Frontal cortex (tissue), 4 donors: ENCODE measurements around the gene PDP2. TPM values are rescaled to one million over a fixed set of nuclear protein-coding genes. Genes with fewer than 3 reads are reported as not detected.
"Not testable (repeated sequence)": the region's sequence is repeated elsewhere in the genome, so short reads cannot be mapped to it uniquely, and the experiment has no call there.

Experiments used
- DNase-seq, 2 donors: peaks; one replicate each; pipeline ENCODE4 v3.0.0; 2012; ENCODE audit warnings: low spot score in 2 of 2
- FAIRE-seq: peaks from 2 replicates; lab custom pipeline; 2012; peaks lifted over from hg19 to GRCh38; lab: Jason Lieb, UNC
- total RNA-seq: library from RNA; depleted of rRNA; stranded (reverse); fragments of >200 nt; gene quantifications from one replicate; pipeline ENCODE4 v1.2.3, GENCODE V29; 2014
- donor health status: control.
- donor health status: control.
- donor health status: control.

PDP2 gene
- total RNA-seq, 1 donor from 2014 or later: 8.6 TPM

DNA sequence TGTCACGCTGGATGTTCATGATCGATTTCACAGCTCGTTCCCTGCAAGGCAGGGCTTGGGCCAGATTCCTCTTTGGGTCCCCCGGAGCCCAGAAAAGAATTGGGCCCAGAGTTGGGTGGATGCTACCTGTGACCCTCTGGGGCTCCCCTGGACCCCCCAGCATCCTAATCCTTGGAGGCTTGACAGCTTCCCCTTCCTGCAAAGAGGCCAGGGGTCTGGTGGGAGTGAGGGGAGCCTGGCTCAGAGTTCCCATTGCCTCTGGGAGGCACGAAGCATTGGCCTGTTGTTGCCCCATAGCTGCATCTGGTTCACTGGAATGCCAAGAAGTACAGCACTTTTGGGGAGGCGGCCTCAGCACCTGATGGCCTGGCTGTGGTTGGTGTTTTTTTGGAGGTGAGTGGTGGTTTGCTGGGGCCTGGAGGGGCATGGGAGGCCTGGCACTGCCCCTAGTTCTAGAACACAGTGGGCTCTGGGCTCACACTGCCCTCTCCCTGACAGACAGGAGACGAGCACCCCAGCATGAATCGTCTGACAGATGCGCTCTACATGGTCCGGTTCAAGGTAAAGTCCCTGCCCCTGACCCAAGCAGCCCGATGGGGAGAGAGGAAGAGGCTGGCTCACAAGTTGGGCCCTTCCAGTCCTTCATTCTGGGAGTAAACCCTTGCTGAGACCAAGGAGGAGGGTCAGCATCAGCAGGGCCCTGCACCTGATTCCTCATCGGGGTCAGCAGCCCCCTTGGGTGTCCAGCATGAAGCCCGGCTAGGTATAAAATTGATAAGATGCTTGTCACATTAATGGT lies 28.9 kb upstream of the PDP2 start:
- DNase-seq (no peak), FAIRE-seq (no peak)

DNA sequence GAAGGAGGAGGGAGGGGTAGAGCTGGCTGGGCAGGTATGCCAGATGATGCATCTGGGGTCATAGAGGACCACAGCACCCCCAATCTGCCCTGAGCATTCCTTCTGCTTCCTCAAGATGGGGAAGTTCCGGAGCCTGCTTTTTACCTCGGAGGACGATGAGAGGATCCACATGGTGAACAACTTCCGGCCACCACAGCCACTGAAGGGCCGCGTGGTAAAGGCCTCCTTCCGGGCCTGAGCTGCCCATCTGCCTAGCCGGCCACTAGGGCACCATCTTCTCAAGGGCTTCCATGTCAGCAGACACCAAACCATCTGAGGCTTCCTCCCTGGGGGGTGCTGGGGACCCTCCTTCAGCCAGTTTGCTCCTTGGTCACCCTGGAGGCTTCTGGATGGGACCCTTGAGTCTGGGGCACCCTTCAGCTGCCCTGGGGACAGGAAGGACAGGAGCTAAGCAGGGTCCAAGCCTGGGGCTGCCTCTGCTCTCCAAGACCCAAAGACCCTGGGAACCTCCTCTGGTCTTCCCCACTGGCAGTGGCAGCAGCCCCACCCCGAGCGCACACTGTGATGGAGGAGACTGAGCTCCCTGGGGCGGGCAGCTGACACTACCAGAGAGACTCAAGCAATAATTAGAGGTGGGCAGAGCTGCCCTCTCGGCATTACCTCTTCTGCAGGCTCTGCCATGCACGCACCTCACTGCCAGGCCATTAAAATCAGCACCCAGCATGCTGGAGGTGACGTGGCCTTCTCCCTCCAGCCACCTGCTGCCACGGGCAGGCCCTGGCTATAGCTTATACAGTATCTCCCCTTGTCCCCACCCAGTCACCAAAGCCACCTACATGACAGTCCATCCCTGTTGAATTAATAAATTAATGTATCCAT lies 26.8 kb upstream of the PDP2 start:
- no peak for FAIRE-seq

DNA sequence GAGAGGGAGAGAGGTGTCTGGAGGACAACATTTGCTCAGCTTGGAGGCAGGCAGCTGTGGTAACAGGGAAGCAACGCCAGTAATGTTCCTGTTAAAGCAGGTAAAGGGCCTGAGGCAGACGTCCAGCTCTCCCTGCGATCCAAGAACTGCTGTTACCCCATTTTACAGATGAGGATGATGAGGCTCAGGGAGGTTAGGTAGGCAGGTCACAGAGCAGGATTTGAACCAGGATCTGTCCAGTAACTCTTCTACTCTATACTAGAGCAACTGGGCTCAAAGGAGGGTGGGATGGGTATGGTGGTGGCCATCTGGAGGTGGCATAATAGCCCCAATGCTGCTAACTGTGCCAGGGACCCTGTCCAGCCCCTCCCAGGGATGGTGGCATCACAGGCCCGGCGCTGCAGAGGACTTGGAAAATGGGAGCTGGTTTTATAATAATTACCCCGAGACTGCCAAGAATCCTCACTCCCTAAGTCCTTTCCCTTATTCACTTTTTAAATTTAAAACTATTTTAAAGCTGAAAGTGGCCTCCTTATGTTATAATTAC lies 24.1 kb upstream of the PDP2 start:
- DNase-seq: no peak
- no peak for FAIRE-seq

More for the DNA sequence above, 26.8 kb upstream of the PDP2 start:
- no peak for DNase-seq

DNA sequence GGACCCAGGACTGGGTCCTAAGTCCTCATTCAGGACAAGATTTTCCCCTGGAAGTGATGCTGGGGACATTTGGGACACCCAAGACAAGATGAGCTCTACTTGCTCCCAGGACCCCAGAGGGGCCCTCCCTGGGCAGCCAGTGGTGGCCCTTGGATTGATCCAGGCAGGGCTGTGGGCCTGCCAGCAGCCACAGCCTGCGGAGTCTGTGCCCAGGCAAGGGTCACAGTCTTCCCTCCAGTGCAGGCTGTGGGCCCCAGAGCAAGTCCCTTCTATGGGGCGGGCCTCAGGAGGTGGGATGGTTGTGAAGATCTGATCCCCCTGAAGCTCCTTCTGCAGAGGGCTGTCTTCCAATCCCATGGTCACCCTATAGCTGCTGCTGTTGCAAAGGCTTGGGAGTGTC lies 23.5 kb upstream of the PDP2 start:
- FAIRE-seq (no peak), DNase-seq (no peak)

DNA sequence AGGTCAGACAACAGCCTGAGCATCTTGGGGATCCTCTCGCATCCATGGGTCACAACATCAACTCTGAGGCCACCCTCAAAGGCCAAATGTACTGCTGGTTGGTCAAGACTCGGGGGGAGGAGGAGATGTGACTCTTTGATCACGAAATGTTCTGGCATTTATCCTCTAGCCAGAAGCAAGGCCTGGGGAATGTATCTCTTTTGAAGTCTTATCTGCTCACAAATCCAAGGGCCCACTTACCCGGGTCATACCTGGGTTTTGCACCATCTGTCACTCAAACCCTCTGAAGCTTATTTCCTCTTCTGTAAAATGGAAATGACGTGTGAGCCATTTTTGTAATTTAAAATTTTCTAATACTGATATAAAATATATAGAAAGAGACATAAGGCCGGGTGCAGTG lies 22.9 kb upstream of the PDP2 start:
- no peak for DNase-seq
- FAIRE-seq: no peak

DNA sequence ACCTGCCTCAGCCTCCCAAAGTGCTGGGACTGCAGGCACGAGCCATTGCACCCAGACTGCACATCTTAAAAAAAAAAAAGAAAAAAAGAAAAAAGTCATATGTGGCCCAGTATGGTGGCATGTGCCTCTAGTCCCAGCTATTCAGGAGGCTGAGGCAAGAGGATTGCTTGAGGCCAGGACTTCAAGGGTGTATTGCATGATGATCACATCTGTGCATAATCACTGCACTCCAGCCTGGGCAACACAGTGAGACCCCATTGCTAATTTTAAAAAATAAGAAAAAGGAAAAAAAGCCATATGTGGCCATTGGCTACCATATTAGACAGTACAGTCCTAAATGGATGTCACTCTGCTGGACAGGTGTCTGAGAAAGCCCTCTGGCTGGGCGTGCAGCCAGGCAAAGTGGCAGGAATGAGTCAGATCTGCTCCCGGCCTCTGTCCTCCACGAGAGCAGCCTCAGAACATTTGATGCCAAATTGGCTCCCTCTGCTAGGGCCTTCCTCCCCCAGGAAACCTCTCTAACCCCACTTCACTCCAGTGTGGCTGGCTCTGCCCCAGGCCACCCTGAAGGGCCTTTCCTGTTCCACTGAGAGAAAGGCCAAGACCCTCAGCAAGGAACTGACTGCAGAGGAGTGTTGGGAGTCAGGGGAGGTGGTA lies 21.4 kb upstream of the PDP2 start:
- DNase-seq: no peak
- no peak for FAIRE-seq

DNA sequence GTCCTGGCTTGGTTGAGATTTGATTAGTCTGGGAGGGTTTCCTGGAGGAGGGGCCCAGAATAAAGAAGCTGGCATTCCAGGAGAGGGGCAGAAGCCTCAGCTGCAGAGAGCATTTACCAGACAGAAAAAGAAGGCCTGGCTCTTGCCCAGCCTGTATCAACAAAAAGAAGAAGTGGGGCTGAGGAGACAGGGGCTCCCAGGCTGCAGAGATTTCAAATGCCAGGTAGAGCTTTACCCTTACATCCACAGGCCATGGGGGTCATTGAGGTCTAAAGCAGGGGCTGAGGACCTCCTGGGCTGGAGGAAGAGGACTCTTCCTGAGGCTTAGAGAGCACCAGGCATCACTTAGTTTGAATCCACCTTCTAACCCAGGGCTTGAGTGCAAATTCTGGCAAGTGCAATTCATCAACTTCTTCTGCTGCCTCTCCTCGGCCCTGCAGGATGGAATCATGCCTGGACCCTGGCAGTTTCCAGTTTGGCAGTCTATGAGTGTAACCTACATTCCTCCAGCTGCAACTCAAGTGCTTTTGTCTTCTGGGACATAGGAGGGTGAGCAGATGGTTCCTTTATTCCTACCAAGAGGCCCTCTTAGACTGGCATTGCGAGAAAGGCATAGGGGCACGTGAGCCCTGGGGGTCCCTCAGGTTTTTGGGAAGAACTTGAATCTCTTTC lies 20.8 kb upstream of the PDP2 start:
- FAIRE-seq (no peak), DNase-seq (no peak)

DNA sequence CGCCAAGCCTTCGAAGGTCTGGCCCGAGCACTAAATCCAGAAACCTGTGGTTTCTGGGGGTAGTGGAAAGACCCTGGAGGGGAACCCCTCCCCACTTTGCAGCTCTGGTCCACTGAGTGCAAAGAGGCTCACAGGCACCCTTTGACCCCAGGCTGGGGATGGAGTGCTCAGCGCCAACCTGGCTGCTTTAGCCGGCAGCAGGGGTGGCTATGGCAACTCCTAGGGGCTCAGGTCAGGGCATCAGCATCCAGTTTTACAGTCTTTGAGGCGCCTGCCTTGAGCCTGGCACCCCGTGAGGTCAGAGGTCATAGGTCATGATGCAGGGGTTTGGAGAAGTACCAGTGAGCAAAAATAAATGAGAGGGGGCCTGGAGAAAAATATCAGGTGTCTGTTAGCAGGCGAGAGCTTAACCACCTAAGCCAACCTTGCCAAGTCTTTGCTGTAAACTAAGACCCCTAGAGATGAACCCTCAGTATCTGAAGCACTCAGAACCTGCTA lies 18.2 kb upstream of the PDP2 start:
- DNase-seq (no peak), FAIRE-seq (no peak)

DNA sequence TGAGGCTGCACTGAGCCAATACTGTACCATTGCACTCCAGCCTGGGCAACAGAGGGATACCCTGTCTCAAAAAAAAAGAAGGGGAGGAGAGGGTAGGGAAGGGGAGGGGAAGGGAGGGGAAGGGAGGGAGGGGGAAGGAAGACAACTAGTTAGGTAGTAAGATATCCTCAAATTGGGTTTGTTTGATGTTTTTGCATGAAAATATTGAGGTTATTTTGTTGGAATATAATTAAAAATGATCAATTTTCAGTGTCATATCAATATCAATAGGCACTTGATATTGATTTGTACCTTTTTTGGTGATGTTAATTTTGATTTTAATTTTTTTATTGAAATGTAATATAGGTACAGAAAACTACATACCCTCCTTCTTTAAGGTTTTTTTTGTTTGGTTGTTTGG lies 16.6 kb upstream of the PDP2 start:
- DNase-seq (no peak), FAIRE-seq (no peak)

DNA sequence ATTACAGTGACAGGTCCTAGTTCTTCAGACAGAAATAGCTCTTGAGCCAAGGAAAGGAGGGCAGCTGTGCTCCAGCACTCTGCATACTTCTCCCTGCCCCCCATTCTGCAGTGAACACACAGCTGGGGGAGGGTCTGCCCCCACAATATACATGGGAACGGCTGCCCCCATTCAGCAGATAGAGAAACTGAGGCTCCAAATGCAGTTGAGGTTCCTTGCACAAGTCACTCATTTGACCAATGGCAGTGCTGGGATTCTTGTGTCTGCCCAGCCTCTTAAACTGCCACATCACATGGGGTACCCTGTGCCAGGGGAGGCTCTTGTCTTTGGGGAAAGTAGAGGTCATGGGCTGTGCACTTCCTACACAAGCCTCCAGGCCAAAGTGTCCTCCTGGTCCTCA lies 10.9 kb upstream of the PDP2 start:
- no peak for FAIRE-seq
- DNase-seq: no peak

DNA sequence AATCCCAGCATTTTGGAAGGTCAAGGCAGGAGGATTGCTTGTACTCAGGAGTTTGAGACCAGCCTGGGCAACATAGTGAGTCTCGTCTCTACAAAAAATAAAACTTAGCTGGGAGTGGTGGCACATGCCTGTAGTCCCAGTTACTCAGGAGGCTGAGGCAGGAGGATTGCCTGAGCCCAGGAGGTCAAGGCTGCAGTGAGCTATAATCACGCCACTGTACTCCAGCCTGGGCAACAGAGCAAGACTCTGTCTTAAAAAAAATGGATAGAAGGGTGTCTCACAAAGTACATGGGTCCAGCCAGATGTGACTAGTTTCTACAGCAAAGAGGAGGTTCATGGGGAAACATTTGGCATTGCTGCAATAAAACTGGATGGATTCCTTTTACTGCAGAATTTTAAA lies 9.0 kb upstream of the PDP2 start:
- DNase-seq, FAIRE-seq: not testable (repeated sequence)

DNA sequence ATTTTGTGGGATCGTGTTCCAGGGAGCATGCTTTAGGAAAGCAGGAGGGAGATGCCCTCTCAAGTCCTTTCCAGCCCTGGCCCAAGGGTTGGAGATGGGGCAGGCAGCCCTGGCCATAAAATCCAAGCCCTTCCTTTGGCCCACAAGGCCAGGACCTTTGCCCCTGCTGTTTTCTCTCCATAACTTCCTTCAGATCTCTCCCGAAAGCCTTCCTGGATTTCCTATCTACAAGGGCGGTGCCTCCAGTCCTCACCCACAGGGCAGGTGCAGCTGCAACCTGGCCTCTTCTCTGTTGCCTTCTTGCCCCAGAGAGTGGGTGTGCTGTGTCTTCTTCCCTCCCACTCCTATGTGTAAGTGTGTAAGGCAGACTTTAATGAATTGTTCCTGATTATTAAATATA lies 8.5 kb upstream of the PDP2 start:
- FAIRE-seq: no peak
- DNase-seq: no peak

DNA sequence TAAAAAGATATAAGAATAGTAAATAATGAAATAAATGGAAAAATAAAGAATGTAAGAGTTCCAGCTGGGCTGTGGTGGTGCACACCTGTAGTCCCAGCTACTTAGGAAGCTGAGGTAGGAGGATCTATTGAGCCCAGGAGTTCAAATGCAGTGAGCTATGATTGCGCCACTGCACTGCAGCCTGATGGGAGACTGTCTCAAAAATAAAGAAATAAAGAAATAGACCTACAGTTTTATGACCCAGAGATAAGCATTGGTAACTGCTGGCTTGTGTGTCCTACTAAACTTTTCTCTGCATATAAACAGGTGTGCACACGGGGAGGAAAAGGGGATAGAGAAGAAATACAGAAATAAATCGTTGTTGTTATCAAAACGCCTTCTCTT lies 7.8 kb upstream of the PDP2 start:
- DNase-seq: no peak
- FAIRE-seq: no peak

DNA sequence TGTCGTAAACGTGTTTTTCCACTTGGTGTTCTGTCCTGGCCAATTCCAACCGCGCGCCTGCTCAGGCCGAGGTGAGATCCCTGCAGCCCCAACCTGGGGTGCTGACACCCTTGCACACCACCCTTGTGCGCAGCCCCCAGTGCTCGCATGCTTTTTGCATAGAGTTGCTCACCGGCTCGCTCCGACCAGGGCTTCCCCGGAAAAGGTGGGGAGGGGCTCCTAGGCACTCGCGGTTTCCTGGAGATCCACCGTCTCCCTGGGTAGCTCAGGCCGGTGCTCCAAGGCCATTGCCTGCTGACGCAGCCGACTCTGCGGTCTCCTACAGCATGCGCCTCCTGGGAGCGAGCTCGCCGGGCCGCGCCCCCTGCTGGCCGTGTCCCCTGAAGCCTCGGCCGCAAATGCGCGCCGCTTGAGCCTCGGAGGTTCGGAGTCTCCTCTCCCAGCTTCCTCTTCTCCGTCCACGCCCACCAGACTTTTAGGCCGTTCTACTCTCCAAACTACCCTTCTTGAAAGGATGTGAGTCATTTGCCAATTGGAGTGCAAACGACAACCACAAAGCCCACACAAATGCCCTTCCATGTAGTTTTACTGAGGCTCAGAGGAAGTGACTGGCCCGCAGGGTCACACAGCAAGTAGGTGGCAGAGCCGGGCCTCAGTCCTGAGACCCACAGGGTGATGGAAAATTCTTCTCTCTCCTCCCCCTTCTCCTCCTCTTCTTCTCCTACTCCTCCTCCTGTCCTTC lies 7.2 kb upstream of the PDP2 start:
- DNase-seq: peak; percentile 58 to 82
- FAIRE-seq: no peak

DNA sequence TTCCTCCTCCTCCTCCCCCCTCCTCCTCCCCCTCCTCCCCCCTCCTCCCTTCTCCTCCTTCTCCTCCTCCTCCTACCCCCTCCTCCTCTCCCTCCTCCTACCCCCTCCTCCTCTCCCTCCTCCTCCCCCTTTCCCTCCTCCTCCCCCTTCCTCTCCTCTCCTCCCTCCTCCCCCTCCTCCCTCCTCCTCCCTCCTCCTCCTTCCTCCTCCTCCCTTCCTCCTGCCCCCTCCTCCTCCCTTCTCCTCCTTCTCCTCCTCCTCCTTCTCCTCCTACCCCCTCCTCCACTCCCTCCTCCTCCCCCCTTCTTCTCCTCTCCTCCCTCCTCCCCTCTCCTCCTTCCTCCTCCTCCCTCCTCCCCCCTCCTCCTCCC lies 6.6 kb upstream of the PDP2 start:
- FAIRE-seq: no peak

DNA sequence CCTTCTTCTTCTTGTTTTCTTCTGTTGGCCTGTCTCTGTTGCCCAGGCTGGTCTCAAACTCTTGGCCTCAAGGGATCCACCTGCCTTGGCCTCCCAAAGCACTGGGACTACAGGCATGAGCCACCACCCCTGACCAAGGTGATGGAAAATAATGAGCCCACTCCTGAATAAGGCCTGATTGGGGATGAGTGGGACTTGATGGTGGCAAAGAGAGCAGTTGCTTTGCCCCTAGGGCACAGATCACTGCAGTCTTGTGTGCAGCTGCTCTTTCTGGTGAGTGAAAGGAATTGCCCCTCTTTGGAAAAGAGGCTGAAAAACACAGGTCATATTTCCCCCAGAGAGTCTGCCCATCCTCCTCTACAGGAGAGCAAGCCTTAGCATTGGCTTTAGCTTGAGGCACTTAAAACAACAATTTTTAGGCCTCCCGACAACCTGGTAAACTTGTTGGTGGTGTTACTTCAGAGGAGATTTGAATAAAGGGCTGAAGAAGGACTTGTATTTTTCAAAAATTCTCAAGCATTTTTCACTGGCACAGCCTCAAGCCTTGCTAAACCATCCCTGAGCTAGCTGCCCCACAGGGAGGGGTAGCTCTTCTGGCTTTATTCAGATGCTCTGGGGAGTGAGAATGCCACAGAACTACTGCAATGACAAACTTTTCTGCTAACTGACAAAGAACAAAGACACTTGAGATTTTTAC lies 6.1 kb upstream of the PDP2 start:
- DNase-seq: no peak
- no peak for FAIRE-seq

More for the DNA sequence above, 6.6 kb upstream of the PDP2 start:
- no peak for DNase-seq

DNA sequence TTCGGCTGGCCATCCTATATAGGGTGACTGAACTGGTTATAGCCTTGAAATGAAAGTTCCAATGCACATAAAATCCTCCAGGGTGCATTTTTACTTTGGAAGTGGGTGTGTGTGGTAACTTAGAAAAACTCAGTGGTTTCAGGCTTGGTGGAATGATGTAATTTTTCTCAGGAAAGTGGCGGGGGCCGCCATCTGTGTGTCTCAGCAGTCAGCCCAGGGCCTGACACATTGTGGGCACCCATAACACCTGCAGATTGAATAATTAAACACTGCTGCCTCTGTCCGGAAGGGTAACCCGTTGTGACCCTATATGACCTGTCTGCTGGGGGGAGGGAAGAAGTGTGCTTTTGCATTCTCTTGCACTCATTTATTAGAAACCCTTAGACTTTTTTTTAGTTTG lies 2.2 kb upstream of the PDP2 start:
- no peak for DNase-seq
- no peak for FAIRE-seq

DNA sequence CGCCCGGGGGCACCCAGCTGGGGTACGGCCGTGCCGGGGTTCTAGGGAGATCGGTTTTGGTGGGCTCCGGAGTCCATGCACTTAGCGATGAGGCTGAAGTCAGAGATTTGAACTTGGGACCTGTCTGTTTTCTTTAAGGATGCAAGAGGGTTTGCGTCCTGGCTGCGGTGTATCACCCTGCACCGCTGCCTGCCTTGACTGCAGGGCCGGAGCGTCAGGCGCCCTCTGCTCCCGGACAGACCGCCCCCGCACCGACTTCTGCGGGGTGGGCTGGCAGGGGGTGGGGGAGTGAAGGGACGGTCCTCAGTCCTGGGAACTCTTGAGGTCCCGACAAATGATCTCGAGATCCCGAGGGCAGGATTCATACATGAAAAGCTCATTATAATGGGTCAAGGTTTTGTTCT lies 701 bp downstream of the PDP2 start:
- DNase-seq: no peak
- no peak for FAIRE-seq

DNA sequence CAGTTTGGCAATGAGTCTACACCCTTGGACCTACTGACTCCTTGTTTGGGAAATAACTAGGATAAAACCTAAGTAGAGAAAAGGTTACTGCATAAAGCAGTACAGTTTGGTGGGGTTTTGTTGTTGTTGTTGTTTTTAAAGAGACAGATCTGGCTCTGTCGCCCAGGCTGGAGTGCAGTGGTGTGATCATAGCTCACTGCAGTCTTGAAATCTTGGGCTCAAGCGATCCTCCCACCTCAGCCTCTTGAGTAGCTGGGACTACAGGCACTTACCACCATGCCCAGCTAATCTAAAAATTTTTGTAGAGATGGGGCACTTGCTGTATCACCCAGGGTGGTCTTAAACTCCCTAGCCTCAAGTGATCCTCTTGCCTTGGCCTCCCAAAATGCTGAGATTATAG lies 1.2 kb downstream of the PDP2 start:
- DNase-seq (no peak), FAIRE-seq (no peak)
